Iris pigment epithelial cell (primary cell): ENCODE measurements around the gene GAS6.
A peak's percentile ranks its signal among the peaks of the same experiment; 100 is the strongest.
"Not testable (repeated sequence)": the region's sequence is repeated elsewhere in the genome, so short reads cannot be mapped to it uniquely, and the experiment has no call there.

Experiments
- DNase-seq: peaks from one replicate; pipeline ENCODE4 v3.0.0-alpha.2; 2011; ENCODE audit warnings: low read depth

The GAS6 gene

DNA sequence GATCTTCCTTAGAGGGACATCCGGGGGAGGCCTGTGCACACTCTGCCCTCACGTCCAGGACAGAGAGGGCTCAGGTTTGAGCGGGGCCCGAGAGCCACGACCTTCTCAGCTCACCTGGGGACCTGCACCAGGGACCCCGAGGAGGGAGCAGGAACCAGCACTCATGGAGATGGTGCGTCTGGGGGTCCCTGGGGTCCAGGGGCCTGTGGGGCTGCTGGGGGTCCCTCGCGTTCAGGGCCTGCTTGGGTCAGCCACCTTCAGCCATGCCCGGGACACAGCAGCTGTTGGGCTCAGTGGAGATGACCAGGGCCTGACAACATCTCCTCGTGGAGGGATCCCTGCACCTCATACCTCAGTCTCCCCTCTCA, 57.8 kb downstream of the GAS6 start:
- DNase-seq, result no peak

DNA sequence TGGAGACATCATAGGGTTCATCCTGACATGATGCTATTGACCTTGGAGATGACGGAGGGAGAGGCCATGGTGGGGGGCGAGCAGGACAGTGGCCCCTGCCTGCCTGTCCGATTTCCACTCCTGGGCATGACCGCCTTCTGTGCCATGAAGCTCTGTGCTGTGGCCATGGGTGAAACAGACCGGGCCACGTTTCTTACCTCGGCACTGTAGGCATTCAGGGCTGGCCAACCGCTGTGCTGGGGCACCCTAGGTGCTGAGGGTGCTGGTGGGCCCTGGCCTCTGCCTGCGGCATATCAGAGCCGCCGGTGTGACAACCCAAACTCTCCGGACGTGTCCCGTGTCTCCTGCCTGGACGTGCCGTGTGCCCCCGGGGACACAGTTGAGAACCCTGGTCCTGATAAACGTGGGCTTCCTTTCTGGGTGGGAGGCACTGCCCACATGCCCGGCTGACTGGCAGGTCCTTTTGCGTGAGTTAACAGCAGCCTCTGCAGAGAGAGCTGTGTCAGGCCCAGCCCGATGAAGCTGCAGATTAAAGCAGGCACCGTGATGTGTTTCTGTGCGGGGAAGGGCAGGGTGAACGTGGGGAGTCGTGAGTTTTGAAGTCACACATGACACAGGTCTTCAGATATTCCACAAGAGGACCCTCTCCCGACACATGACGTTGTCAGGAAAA, 58.3 kb downstream of the GAS6 start:
- no peak for DNase-seq

DNA sequence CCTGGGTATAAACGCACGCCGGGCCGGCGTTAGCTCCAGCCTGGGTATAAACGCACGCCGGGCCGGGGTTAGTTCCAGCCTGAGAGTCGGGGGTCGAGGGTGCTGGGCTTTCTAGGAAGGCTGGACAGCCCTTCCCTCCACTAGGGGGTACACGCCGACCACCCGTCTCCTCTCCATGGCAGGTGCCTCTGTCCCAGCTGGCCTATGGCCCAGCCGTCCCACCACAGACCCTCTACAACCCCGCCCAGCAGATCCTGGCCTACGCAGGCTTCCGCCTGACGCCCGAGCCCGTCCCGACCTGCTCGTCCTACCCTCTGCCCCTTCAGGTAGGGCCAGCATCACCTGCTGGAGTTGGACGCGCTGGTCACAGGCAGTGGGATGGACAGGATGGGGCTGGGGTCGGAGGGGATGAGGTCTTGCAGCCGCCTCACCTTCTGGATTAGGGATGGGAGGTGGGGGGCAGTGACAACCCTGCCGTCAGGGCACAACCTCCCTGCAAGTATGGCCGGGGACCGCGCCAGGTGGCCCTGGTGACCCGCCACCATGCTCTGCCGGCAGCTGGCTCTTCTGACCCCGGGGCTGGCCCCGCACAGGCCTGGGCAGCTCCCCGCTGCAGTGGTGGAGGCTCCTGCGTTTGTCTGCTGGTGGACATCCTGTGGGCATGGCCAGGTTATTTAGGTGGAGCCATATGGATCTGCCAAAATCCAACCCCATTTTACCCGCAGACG, 59.0 kb downstream of the GAS6 start:
- DNase-seq, result no peak

DNA sequence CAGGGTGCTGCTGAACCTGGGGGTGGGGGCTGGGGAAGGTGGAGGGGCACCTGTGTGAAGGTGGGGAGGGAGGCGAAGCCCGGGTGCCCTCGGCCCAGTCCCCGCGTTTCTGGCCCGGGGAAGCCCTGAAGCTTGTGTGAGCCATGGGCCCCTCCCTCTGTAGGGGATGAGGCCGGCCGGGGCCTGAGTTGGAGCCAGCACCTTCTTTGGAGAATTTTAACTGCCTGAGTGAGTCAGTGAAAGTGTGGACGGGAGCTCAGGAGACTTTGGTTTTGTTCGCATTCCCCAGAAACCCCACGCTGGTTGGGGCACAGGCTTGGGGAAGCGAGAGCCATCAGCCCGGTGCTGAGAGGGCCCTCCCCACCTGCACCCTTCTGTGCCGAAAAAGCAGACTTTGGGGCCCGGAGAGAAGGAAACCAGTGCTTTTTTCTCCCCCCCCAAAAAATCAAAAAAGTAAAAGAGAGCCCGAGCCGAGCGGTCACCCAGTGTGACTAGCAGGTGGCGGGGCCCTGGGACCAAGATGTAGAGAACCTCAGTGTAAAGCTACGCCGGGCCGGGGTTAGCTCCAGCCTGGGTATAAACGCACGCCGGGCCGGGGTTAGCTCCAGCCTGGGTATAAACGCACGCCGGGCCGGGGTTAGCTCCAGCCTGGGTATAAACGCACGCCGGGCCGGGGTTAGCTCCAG, 59.7 kb downstream of the GAS6 start:
- no peak for DNase-seq

DNA sequence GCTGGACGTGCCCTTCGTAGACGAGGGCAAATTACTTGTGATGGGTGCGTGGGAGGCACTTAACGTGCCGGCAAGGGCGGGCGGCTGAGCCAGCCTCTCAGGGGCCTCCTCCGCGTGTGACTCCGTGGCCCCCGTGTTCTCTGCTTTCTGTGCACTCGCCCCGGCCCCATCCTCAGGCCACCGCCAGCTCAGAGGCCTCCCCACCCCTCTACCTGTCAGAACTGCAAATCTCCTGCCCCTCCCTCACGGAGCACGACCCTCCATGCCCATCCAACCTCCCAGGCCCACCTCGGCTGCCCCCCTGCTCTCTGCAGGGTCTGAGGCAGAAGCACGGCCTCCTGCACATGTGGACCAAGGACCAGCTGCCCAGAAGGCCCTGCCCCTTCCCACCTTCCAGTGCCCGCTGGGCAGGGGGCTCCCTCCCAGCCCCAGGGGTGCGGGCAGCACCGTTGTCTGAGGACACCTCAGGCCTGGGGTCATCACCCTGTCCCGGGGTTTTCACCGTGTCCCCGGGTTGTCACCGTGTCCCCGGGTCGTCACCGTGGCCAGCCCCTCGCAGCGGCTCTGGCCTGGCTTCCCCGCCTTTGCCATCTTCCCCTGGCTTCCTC, 60.4 kb downstream of the GAS6 start:
- no peak for DNase-seq

DNA sequence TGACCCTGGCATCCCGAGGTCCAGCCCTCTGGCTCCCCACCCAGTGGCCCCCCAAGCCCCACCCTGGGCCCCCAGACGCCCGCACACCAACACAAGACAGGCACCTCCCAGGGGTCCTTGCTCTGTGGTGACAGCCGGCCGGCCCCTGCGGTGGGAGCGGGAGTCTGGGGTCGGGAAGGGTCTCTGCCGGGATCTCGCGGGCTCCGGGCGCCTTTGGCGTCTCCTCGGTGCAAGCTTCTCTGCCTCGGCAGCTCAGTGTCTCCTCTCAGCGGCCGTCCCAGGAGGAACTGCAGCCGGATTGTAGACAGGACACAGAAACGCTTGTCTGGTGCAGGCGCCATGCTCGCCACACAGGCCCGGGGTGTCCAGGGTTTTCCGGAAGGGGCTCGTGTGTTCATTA, 61.1 kb downstream of the GAS6 start:
- DNase-seq, result no peak

DNA sequence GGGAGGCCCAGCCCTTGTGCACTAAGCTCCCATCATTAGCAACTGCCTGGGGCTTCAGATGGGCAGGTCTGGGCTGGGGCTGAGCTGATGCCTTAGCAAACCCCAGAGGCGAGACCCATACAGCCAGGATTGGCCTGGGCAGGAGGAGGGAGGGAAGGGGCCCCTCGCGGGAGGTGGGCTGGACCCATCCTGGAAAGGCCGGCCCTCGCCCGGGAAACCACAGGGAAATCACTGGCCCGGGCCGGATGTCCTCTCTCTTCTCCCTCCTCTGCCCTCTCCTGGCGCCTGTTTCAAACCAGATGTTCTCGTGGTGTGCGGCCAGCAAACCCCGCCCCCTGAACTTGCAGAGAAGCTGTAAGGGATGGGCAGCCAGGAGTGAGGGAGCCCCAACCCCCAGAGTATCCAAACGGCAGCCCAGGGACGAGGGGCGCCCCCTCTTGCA, 61.8 kb downstream of the GAS6 start:
- DNase-seq, result peak; percentile 66

DNA sequence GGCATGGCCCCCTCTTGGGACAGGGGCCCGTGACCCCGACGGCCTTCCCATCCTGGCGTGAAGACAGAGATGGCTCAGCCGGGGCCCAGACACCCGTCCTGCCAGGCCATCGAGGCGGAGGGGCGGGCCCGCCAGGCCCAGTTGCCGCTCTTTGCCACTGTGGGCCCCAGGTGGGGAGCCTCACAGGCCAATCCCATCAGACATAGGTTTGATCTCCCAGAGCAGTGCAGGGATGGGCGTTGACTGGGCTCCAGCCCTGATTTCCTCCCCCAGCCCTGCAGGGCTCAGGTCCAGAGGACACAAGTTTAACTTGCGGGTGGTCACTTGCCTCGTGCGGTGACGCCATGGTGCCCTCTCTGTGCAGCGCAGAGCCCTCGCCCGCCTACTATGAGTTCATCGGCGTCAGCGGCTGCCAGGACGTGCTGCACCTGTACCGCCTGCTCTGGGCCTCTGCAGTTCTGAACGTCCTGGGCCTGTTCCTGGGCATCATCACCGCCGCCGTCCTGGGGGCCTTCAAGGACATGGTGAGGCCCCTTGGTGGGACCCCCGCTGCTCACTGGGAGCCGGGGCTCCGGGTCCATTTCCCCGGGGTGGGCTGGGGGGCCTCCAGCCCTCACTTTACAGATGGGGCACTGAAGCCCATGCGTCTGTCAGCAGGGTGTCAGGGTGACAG, 62.5 kb downstream of the GAS6 start:
- no peak for DNase-seq

DNA sequence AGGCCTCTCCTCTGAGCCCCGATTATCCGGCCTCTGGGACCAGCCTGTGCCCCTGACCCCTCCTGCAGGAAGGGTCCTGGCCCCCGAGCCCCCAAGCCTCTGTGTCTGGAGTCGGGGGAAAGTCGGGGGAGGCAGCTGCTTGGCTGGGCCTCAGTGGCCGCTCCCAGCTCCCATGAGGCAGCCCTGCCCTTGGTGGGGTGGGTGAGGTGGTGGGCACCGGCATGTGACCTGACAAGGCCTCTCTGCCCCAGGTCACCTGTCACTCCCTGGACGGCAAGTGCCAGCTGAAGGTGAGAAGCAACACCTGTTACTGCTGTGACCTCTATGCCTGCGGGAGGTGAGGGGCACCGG, 63.3 kb downstream of the GAS6 start:
- no peak for DNase-seq

DNA sequence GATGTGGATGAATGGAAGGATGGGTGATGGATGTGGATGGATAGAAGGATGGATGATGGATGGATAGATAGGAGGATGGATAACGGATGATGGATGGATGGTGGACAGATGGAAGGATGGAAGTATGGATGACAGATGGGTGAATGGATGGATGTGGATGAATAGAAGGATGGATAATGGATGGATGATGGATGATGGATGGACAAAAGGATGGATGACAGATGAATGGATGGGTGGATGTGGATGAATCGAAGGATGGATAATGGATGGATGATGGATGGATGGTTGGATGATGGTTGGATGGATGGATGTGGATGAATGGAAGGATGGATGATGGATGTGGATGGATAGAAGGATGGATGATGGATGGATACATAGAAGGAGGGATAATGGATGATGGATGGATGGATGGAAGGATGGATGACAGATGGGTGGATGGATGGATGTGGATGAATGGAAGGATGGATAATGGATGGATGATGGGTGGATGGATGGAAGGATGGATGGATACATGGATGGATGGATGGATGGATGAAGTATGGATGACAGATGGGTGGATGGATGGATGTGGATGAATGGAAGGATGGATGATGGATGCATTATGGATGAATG, 65.6 kb downstream of the GAS6 start:
- no peak for DNase-seq

DNA sequence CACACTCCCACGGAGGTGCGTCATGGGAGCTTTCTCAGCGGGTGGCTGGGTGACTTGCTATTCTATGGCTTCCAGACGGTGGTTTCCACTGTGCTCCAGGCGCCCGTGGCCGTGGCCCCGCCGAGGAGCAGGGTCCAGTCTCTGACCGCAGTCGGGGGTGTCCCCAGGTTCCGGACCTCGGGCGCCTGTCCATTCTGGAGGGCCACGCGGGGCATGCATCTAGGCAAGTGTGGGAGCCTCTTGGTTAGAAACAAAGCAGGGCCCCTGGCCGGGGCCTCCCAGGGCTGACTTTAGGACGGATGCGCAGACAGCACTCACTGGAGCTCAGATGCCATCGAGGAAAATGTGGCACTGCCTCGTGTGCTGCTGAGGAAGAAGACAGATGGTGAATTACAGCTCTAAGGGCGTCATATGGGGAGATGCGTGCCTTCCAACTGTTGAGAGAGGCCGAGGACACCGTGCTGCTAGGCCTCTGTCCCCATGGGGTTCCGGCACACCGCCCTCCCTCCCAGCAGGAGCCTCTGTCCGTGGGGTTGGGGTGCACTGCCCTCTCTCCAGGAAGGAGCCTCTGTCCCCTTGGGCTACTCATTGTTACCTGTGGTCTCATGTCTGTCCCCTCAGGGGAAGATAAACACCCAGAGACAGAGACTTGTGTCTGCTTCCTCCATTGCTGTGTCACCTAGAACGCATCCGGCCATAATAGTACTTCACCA, 66.8 kb downstream of the GAS6 start:
- DNase-seq, result no peak

DNA sequence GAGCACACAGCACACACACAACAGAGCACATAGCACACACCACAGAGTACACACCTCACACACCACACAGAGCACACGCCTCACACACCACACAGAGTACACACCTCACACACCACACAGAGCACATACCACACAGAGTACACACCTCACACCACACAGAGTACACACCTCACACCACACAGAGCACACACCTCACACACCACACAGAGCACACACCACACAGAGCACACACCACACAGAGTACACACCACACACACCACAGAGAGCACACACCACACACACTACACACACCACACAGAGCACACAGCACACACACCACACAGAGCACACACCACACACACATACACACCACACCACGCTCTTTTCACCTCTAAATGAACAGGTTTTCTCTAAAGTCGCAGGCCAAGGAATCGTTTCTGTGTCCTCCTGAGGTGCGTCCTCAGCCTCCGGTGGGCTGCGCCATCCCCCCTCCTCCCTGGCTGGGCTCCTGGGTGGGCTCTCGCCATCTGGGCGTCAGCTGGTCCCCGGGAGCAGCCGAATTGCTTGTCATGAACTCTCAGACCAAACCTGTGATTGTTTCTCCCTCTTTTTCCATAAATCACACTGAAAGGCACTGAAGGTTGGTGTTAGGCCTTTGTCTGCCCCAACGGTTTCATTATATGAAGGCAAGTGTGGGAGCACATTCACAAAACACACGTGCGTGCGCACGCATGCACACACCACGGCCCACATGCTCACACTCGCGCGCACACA, 67.5 kb downstream of the GAS6 start:
- no peak for DNase-seq

DNA sequence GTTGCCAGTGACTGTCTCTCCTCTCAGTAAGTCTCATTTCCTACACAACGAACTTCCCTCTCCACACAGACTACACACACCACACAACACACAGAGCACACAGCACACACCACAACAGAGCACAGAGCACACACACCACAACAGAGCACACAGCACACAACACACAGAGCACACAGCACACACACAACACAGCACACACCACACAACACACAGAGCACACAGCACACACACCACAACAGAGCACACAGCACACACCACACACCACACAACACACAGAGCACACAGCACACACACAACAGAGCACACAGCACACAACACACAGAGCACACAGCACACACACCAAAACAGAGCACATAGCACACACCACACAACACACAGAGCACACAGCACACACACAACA, 68.5 kb downstream of the GAS6 start:
- not testable (repeated sequence) for DNase-seq

DNA sequence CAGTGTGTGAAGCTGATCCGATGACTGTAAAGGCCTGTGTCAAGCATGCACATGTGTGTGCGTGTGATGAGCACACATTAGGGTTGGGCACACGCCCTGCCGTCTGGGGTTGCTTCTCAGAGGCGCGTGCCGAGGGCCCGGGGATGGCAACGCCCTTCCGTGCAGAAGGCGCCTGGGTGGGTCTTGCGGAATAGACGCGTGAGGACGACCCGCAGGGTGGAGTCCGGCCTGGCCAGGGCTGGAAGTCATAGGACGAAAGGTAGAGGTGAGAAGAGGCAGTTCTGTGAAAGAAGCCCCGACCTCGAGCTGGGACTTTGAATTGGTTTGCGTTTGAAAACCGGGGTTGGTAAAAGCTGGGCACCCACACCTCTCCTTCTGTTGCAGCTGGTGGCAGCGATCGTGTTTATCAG, 69.1 kb downstream of the GAS6 start:
- no peak for DNase-seq

DNA sequence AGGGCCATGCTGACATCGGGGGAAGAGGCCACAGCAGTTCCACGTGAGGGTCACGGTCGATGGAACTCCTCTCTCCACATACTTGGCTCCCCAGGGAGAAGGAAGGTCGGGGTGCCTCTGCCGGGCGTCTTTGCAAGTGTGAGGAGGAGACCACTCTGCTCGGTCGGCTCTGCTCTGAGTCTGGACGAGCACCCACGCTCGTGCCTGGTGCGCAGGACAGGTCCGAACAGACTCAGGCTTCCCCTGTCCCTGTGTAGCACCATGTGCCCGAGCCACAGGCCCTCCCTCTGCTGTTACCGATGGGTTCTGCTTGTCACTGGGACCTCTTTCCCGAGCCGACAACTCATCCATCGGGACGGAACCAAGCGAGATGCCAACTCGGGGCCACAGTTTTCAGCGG, 69.8 kb downstream of the GAS6 start:
- no peak for DNase-seq

DNA sequence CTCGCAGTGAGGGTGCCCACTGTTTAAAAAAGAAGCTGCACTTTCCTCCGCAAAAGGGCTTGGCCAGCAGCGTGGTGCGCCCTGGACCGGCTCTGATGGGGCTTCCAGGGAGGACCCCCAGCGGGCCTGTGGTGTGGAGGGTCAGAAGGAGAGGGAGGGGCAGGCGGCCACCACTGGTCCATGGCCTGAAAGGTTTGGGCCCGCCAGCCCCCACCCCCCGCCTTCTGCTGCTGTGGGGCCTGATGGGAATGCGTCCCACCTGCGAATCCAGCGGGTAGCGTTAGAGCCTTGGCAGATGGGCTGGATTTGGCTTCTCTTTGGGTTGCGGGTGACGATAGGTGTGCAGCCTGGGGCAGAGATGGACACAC, 70.2 kb downstream of the GAS6 start:
- DNase-seq, result no peak

DNA sequence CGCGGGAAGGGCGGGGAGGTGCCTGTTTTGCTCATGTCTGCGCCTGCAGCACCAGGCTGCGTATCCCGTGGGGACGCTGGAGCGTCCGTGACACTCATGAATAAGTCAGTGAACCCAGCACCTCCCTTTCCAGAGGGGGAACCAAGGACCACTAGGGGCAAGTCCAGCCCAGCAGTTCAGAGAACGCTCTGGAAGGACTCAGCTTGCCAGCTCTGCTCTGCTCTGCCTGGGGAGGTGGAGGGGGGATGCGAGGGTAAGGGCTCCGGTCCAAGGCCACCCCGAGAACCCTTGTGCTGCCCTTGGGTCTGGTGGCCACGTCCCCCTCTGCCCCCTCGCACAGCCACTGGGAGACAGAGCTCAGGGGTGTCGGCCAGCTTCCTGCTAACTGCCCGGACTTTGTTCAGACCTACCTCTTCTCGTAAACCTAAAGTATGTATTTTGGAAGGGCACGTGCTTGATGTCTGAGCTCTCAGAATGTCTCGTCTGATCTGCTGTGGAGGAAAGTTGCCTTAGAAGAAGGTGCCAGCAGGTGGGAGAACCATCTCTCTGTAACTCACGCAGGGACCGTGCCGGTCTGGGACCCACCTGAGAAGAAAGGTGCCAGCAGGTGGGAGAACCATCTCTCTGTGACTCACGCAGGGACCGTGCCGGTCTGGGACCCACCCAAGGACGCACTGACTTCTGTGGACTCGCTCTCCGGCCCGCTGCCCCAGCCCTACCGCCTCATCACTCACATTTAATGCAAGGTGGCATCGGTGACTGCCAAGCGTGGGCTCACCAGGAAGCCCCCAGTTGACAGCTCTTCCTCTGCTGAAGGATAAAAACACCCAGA, 70.8 kb downstream of the GAS6 start:
- no peak for DNase-seq

DNA sequence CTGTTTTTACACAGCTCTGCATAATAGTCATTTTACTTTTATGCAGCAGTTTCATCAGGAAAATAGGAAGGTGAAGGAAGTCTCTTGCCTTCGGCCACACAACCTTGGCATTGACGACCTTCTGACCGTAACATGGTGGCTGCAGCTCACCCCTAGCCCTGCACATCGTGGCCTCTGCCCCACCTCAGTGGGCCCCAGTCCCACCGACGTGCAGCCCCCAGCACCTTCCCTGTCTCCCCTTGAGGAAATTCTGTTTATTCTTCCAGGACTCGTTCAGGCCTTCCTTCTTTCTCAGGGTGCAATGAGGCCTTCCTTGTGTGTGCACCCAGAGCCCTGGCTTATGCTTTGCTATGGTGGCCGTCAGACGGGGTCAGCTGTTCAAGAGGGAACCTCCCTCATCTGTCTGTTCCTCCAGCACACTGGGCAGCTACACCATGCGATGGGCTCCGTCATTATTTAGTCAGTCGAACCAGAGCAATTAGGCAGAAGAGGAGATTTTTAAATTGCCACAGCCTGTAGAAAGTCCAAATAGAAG, 71.6 kb downstream of the GAS6 start:
- no peak for DNase-seq

DNA sequence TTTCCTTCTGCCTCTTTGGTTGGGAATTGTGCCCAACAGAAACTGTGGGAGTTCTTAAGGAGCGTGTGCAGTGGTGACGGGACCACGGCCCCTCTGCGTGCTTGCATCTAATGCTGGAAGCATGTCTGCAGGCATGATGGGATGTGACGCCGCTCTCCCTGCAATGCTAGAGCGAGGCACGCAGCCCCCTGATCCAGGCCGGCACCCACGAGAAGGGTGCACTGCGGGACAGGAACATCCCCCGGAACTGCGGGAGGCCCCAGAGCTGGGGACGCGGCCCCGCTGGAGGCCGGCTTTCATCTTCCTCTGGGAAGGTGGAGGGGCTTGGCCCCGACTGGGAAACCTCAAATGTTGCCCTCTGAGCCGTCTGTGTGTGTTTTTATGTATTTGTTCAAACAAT, 72.1 kb downstream of the GAS6 start:
- DNase-seq, result no peak

DNA sequence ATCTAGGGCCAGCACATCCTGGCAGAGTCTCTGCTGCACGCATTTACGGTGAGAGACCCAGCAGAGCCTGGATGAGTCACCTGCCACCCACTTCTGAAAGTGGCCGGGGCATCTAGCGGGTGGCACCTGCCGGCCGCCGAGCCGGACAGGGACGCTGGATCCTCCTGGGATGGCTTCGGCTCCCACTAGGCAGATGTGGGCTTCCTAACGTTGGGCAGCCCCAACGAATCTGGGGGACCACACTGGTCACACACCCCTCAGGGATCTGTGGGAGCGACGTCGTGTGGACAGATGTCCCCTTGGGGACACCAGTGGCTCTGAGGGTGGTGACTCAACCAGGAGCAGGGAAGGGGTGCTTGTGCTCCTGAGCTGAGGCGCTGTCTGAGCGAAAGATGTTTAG, 72.7 kb downstream of the GAS6 start:
- DNase-seq, result no peak
